SU-DHL-6 (cell line): ENCODE results near the gene NACC1.
"Not testable (repeated sequence)": the region's sequence is repeated elsewhere in the genome, so short reads cannot be mapped to it uniquely, and the experiment has no call there.

ENCODE experiments used
- H2AFZ ChIP-seq: fragments of 200-600 bp; sonication (generic); 2 replicates; pipeline ENCODE4 v1.6.1; 2014; ENCODE audit warnings: low read depth, mild to moderate bottlenecking, moderate library complexity, mixed read lengths, antibody characterized with exemption, low read length; ENCODE audit not compliant: severe bottlenecking
- H3F3A ChIP-seq: fragments of 200-600 bp; shearing (Covaris generic); 2 replicates; pipeline ENCODE4 v1.6.0; 2016; ENCODE audit warnings: antibody characterized with exemption, mild to moderate bottlenecking; ENCODE audit not compliant: insufficient read depth
- H3K27ac ChIP-seq: fragments of 200-600 bp; sonication (generic); 2 replicates; pipeline ENCODE4 v1.5.1; 2016; ENCODE audit warnings: low read depth, mild to moderate bottlenecking, low read length, moderate library complexity, mixed read lengths
- H3K27me3 ChIP-seq: fragments of 200-600 bp; sonication (generic), shearing (Covaris generic); 2 replicates; pipeline ENCODE4 v1.6.0; 2014; ENCODE audit warnings: mild to moderate bottlenecking, low read length
- H3K36me3 ChIP-seq: fragments of 200-600 bp; sonication (generic); 2 replicates; pipeline ENCODE4 v1.6.1; 2014; ENCODE audit warnings: mild to moderate bottlenecking, low read length, mixed read lengths
- H3K4me2 ChIP-seq: fragments of 300-600, 200-600 bp; shearing (Covaris generic), sonication (generic); 2 replicates; pipeline ENCODE4 v1.6.0; 2014; ENCODE audit warnings: low read length, low read depth, mild to moderate bottlenecking; ENCODE audit not compliant: poor library complexity, severe bottlenecking
- H3K4me3 ChIP-seq: fragments of 200-600 bp; sonication (generic); 2 replicates; pipeline ENCODE4 v1.5.1; 2014; ENCODE audit warnings: antibody characterized with exemption, low read length, mild to moderate bottlenecking, mixed read lengths; ENCODE audit not compliant: insufficient read depth, poor library complexity, severe bottlenecking
- H3K79me2 ChIP-seq: fragments of 200-600 bp; sonication (generic); 2 replicates; pipeline ENCODE4 v1.6.1; 2014; ENCODE audit warnings: mild to moderate bottlenecking, low read length, moderate library complexity; ENCODE audit not compliant: insufficient read depth
- H3K9ac ChIP-seq: fragments of 200-600 bp; sonication (generic); 2 replicates; pipeline ENCODE4 v1.7.0; 2014; ENCODE audit warnings: mild to moderate bottlenecking, low read length
- H3K9me2 ChIP-seq: fragments of 200-600 bp; sonication (generic); replicated peaks from 2 replicates; pipeline ENCODE4 v1.6.1; 2014; ENCODE audit warnings: low read length; ENCODE audit not compliant: insufficient read depth
- H3K9me3 ChIP-seq: fragments of 200-600 bp; sonication (generic); 2 replicates; pipeline ENCODE4 v1.6.1; 2014; ENCODE audit warnings: low read length, mixed read lengths; ENCODE audit not compliant: insufficient read depth
- H4K20me1 ChIP-seq: fragments of 200-600 bp; sonication (generic); 2 replicates; pipeline ENCODE4 v1.6.1; 2014; ENCODE audit warnings: low read depth, mild to moderate bottlenecking, antibody characterized with exemption, low read length, moderate library complexity, mixed read lengths
- CTCF ChIP-seq: fragments of 200-600 bp; sonication (generic); IDR thresholded peaks from one replicate; pipeline ENCODE4 v1.5.1; 2017; ENCODE audit warnings: antibody characterized with exemption, mild to moderate bottlenecking, low read length, moderate library complexity; ENCODE audit not compliant: insufficient read depth, poor library complexity, severe bottlenecking
- EZH2phosphoT487 ChIP-seq: fragments of 200-600 bp; sonication (generic), shearing (Covaris generic); conservative IDR thresholded peaks from 2 replicates; pipeline ENCODE4 v1.6.1; 2018; ENCODE audit warnings: mild to moderate bottlenecking, antibody characterized with exemption, low read length, moderate library complexity, mixed read lengths

NACC1 gene

GRCh38 chr19:13165162-13165997, 47.3 kb downstream of the NACC1 start:
- H4K20me1 ChIP-seq: no peaks in the 10 kb centered on the region
- no peak overlapping the region for H2AFZ ChIP-seq
- no peak overlapping the region for H3K4me2 ChIP-seq
- no peak overlapping the region for H3K9ac ChIP-seq
- no peaks in the 10 kb centered on the region for H3K36me3 ChIP-seq
- no peaks in the 10 kb centered on the region for H3K9me2 ChIP-seq
- H3K9me3 ChIP-seq: no peaks in the 10 kb centered on the region
- H3K27me3 ChIP-seq: no peaks in the 10 kb centered on the region
- peaks cover 22% of the 10 kb centered on the region for H3F3A ChIP-seq
- no peak overlapping the region for H3K27ac ChIP-seq
- no peaks in the 10 kb centered on the region for H3K79me2 ChIP-seq
- no peak overlapping the region for H3K4me3 ChIP-seq
- TF ChIP-seq CTCF: no peak
- no peak for TF ChIP-seq EZH2phosphoT487

- not testable (repeated sequence) for H3K4me2 ChIP-seq, H3K79me2 ChIP-seq, H2AFZ ChIP-seq, H3K9me2 ChIP-seq, H4K20me1 ChIP-seq, H3K36me3 ChIP-seq, H3K4me3 ChIP-seq, H3K27ac ChIP-seq, H3K9me3 ChIP-seq, H3K9ac ChIP-seq, H3K27me3 ChIP-seq
- H3F3A ChIP-seq: peaks cover 22% of the 10 kb centered on the region
These were observed 48.1 kb downstream of the NACC1 start for GRCh38 chr19:13166151-13166550.

- Histone ChIP-seq H2AFZ (no peak overlapping the region), H3K36me3 (no peaks in the 10 kb centered on the region), H3K27ac (no peak overlapping the region), H3K9ac (no peak overlapping the region), H3K4me3 (no peak overlapping the region), H3F3A (peaks cover 9% of the 10 kb centered on the region; the same call in 1 of the 2 replicates), H3K27me3 (no peaks in the 10 kb centered on the region), H3K4me2 (no peak overlapping the region), H3K9me2 (no peaks in the 10 kb centered on the region), H4K20me1 (no peaks in the 10 kb centered on the region), H3K9me3 (no peaks in the 10 kb centered on the region), H3K79me2 (no peaks in the 10 kb centered on the region)
- TF ChIP-seq CTCF: no peak
- no peak for TF ChIP-seq EZH2phosphoT487
These were observed 51.7 kb downstream of the NACC1 start for GRCh38 chr19:13169769-13170168.

- no peak overlapping the region for H3K4me3 ChIP-seq
- no peak overlapping the region for H3K27ac ChIP-seq
- peaks cover 6% of the 10 kb centered on the region; the same call in 1 of the 2 replicates for H3F3A ChIP-seq
- H3K9ac ChIP-seq: no peak overlapping the region
- H3K4me2 ChIP-seq: no peak overlapping the region
- no peaks in the 10 kb centered on the region for H4K20me1 ChIP-seq
- no peaks in the 10 kb centered on the region for H3K79me2 ChIP-seq
- H3K36me3 ChIP-seq: no peaks in the 10 kb centered on the region
- no peaks in the 10 kb centered on the region for H3K9me3 ChIP-seq
- no peaks in the 10 kb centered on the region for H3K9me2 ChIP-seq
- H3K27me3 ChIP-seq: no peaks in the 10 kb centered on the region
- no peak for TF ChIP-seq CTCF
- no peak for TF ChIP-seq EZH2phosphoT487
- no peak overlapping the region for H2AFZ ChIP-seq
These were observed 53.1 kb downstream of the NACC1 start for GRCh38 chr19:13171146-13171545.
